Type B pancreatic cell (in vitro differentiated cells): Measurements from ENCODE around the gene TSPAN11. TPM values are rescaled to one million over a fixed set of nuclear protein-coding genes. Genes with fewer than 3 reads are reported as not detected.

Experiments
- DNase-seq: peaks from one replicate; pipeline ENCODE4 v3.0.0; 2021; ENCODE audit warnings: mixed read lengths; ENCODE audit not compliant: unreplicated experiment; ENCODE audit errors: extremely low spot score
- H3K27ac Mint-ChIP-seq: 2 replicates; pipeline ENCODE4 v1.8.0; 2021; ENCODE audit warnings: mild to moderate bottlenecking, mixed read lengths
- H3K27me3 Mint-ChIP-seq: 2 replicates; pipeline ENCODE4 v1.8.0; 2021; ENCODE audit warnings: mixed read lengths
- H3K36me3 Mint-ChIP-seq: 2 replicates; pipeline ENCODE4 v1.8.0; 2021; ENCODE audit warnings: mixed read lengths
- H3K4me1 Mint-ChIP-seq: one replicate; pipeline ENCODE4 v1.8.0; 2021; ENCODE audit warnings: mixed read lengths; ENCODE audit not compliant: unreplicated experiment
- H3K4me3 Mint-ChIP-seq: 2 replicates; pipeline ENCODE4 v1.8.0; 2021; ENCODE audit warnings: mild to moderate bottlenecking, mixed read lengths
- H3K9me3 Mint-ChIP-seq: 2 replicates; pipeline ENCODE4 v1.8.0; 2021; ENCODE audit warnings: mixed read lengths
- total RNA-seq: library from RNA; stranded (reverse); gene quantifications from 2 replicates; pipeline ENCODE4 v1.2.1, GENCODE V29; 2021; ENCODE audit warnings: low replicate concordance
- TF ChIP-seq, protein P1 (sequence below): fragments of 200-600 bp; sonication (generic); conservative IDR thresholded peaks from 2 replicates; pipeline ENCODE4 v1.5.0; 2021; ENCODE audit warnings: antibody characterized with exemption, mild to moderate bottlenecking

TSPAN11 gene
- total RNA-seq, 1 donor from 2014 or later: 52.3 TPM

DNA sequence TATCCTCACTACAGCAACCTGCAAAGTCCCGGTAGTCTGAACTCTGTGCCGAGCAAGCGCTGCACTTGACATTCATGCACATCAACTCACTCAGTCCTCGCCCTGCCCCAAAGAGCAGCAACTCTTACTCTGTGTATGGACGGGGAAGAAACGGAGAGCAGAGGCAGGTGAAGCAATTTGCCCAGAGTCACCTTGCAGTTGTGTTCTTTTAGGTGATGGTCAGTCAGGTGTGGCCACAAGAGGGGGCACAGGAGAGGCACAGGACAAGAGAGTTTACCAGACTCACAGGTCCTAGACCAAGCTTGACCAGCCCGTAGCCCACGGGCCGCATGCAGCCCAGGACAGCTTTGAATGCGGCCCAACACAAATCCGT lies 39.1 kb downstream of the TSPAN11 start:
- TF ChIP-seq, protein P1, sequence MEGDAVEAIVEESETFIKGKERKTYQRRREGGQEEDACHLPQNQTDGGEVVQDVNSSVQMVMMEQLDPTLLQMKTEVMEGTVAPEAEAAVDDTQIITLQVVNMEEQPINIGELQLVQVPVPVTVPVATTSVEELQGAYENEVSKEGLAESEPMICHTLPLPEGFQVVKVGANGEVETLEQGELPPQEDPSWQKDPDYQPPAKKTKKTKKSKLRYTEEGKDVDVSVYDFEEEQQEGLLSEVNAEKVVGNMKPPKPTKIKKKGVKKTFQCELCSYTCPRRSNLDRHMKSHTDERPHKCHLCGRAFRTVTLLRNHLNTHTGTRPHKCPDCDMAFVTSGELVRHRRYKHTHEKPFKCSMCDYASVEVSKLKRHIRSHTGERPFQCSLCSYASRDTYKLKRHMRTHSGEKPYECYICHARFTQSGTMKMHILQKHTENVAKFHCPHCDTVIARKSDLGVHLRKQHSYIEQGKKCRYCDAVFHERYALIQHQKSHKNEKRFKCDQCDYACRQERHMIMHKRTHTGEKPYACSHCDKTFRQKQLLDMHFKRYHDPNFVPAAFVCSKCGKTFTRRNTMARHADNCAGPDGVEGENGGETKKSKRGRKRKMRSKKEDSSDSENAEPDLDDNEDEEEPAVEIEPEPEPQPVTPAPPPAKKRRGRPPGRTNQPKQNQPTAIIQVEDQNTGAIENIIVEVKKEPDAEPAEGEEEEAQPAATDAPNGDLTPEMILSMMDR: no peak
- DNase-seq: no peak
- Mint-ChIP-seq H3K27ac (no peak overlapping the region), H3K36me3 (peaks cover 19% of the 10 kb centered on the region), H3K27me3 (peaks cover 27% of the 10 kb centered on the region), H3K4me1 (peaks cover 8% of the 10 kb centered on the region), H3K4me3 (no peak overlapping the region), H3K9me3 (peaks cover 2% of the 10 kb centered on the region)

DNA sequence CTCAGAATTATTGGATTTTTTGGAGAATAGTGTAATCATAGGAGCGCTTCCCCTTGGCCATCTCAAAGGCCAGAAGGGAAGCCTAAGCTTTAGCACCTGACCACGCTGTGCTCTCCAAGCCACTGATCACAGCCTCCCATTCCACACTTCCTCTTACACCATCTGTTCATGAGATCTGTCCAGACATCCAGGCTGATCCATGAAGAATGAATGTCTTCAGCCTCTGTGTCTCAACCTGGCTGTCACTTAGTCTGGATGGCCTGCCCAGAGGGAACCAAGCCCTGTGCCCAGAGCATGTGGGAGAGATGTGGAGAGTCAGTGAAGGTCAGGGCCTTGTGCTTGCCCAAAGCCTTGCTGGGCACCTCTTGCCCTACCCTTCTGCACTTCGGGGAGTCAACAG lies 40.5 kb downstream of the TSPAN11 start:
- no peak overlapping the region for H3K4me3 Mint-ChIP-seq
- H3K27ac Mint-ChIP-seq: no peak overlapping the region
- H3K36me3 Mint-ChIP-seq: peaks cover 18% of the 10 kb centered on the region
- DNase-seq: no peak
- TF ChIP-seq, protein P1: no peak
- peaks cover 14% of the 10 kb centered on the region for H3K4me1 Mint-ChIP-seq
- H3K9me3 Mint-ChIP-seq: peaks cover 7% of the 10 kb centered on the region
- peaks cover 35% of the 10 kb centered on the region for H3K27me3 Mint-ChIP-seq

DNA sequence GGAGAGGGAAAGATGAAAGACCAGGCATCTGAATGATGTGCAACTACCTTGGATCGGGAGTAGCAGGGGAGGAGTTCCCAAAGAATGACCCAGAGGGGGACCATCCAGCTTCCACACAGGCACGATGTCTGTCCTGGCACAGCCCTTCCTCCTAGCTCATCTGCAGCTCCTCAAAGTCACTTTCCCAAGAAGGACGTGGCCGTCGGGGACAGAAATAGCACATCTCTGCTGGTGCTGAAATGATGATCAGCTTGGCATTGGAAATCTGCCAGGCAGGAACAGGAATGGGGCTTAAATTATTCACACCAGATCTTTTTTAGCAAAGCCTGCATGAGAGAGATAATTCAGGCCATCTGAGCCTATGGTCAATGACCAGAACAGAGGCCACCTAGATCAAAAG lies 41.7 kb downstream of the TSPAN11 start:
- peaks cover 14% of the 10 kb centered on the region for H3K4me1 Mint-ChIP-seq
- peaks cover 14% of the 10 kb centered on the region for H3K36me3 Mint-ChIP-seq
- TF ChIP-seq, protein P1: no peak
- peaks cover 7% of the 10 kb centered on the region for H3K9me3 Mint-ChIP-seq
- no peak for DNase-seq
- no peak overlapping the region for H3K4me3 Mint-ChIP-seq
- no peak overlapping the region for H3K27ac Mint-ChIP-seq
- peaks cover 45% of the 10 kb centered on the region for H3K27me3 Mint-ChIP-seq

GRCh38 chr12:30969006-30969405 lies 42.5 kb downstream of the TSPAN11 start:
- peaks cover 14% of the 10 kb centered on the region for H3K4me1 Mint-ChIP-seq
- TF ChIP-seq, protein P1: no peak
- H3K4me3 Mint-ChIP-seq: no peak overlapping the region
- DNase-seq: no peak
- peaks cover 49% of the 10 kb centered on the region for H3K27me3 Mint-ChIP-seq
- H3K27ac Mint-ChIP-seq: no peak overlapping the region
- H3K36me3 Mint-ChIP-seq: peaks cover 14% of the 10 kb centered on the region
- H3K9me3 Mint-ChIP-seq: peaks cover 7% of the 10 kb centered on the region

DNA sequence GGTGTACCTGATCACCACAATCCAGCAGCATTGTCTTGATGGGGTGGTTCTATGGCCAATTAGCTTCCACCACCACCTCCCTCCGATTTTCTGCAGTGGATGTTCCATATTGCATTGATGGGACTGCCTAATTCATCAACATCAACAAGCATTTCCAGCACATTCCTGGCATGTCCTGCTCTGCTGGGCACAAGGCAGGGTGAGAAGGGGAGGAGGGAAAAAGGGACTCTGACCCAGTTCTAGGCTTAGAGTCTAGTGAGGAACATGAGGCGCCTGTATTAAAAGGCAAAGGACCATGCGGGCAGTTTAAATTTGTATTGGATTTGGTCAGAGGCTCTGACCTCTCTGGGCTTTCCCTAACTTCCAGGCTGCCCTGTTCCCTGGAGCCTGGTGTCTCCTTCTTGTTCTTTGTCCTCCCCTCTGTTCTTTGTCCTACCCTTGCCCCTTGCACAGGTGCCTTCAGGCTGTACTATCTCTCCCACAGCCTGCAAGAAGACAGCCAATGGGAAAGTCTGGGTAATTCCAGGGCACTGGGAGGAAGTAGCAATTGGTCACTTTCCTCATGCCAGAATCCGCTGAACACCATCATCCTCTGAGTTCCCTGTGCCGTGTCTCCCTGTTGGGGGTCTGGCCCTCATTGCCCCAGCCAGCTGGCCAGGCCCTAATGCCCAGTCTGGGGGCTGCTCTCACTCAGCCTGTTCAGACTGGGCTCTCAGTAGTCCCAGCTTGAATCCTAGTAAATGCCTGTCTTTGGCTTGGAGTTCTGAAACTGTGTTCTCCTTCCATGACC lies 43.3 kb downstream of the TSPAN11 start:
- DNase-seq: no peak
- peaks cover 14% of the 10 kb centered on the region for H3K4me1 Mint-ChIP-seq
- peaks cover 12% of the 10 kb centered on the region for H3K36me3 Mint-ChIP-seq
- TF ChIP-seq, protein P1: no peak
- H3K4me3 Mint-ChIP-seq: peak overlapping the region; percentile 40
- H3K9me3 Mint-ChIP-seq: peaks cover 7% of the 10 kb centered on the region
- H3K27ac Mint-ChIP-seq: peak overlapping the region; percentile 62
- H3K27me3 Mint-ChIP-seq: peaks cover 51% of the 10 kb centered on the region
